HG03558 (cell line): Measurements from ENCODE around the gene MEIS1.

Experiments used
- ATAC-seq: cut with Tn5 transposase; IDR thresholded peaks from one replicate; pipeline ENCODE4 v1.9.1; 2021; ENCODE audit warnings: moderate number of reproducible peaks; ENCODE audit not compliant: unreplicated experiment; ENCODE audit errors: extremely low read depth

MEIS1 gene

GRCh38 chr2:66431274-66431642 is 3.7 kb upstream of the MEIS1 start:
- no peak for ATAC-seq

GRCh38 chr2:66431846-66432587 is 2.9 kb upstream of the MEIS1 start:
- ATAC-seq = no peak

GRCh38 chr2:66432801-66433694 is 1.9 kb upstream of the MEIS1 start:
- ATAC-seq = no peak

- ATAC-seq = no peak
Observed at GRCh38 chr2:66433695-66433944, 1.3 kb upstream of the MEIS1 start.

GRCh38 chr2:66433945-66434678 is 813 bp upstream of the MEIS1 start:
- no peak for ATAC-seq

GRCh38 chr2:66435549-66435875 is 587 bp downstream of the MEIS1 start:
- ATAC-seq = no peak

- no peak for ATAC-seq
Observed at GRCh38 chr2:66435963-66436362, 1.0 kb downstream of the MEIS1 start.

- no peak for ATAC-seq
Observed at GRCh38 chr2:66436581-66437001, 1.7 kb downstream of the MEIS1 start.

- ATAC-seq = no peak
Observed at GRCh38 chr2:66437109-66437690, 2.3 kb downstream of the MEIS1 start.

GRCh38 chr2:66437691-66438497 is 3.0 kb downstream of the MEIS1 start:
- ATAC-seq = no peak

- ATAC-seq = no peak
Observed at GRCh38 chr2:66438498-66438833, 3.5 kb downstream of the MEIS1 start.

- ATAC-seq = no peak
Observed at GRCh38 chr2:66438891-66439811, 4.2 kb downstream of the MEIS1 start.

GRCh38 chr2:66439812-66440542 is 5.1 kb downstream of the MEIS1 start:
- ATAC-seq = no peak

GRCh38 chr2:66440708-66441497 is 6.0 kb downstream of the MEIS1 start:
- no peak for ATAC-seq

- ATAC-seq = no peak
Observed at GRCh38 chr2:66441581-66442320, 6.8 kb downstream of the MEIS1 start.

- no peak for ATAC-seq
Observed at GRCh38 chr2:66442516-66443185, 7.7 kb downstream of the MEIS1 start.
